Measurements from ENCODE around the gene HSD17B1. TPM values are rescaled to one million over a fixed set of nuclear protein-coding genes. Genes with fewer than 3 reads are reported as not detected.

Gene HSD17B1
- total RNA-seq, 1 donor from 2014 or later, result 1.2 TPM

- CTCF ChIA-PET, result interaction anchor here (0.6 to 2.1 kb wide), 6 partner anchors 9 to 288 kb away, joined by 3 to 8 read pairs (median 4); partner anchors contain the start of genes BECN1 and PSMC3IP
- peak; percentile 95 for DNase-seq
- H3K27me3 Mint-ChIP-seq, result no peaks in the 10 kb centered on the region
- peak within 1 kb of the TSS; percentile 83 for H3K27ac Mint-ChIP-seq
- no peaks in the 10 kb centered on the region for H3K9me3 Mint-ChIP-seq
- peak; percentile 94 for ATAC-seq (ENCODE audit: low read depth)
- H3K4me1 Mint-ChIP-seq, result peaks cover 34% of the 10 kb centered on the region
- peaks cover 15% of the 10 kb centered on the region for H3K36me3 Mint-ChIP-seq (ENCODE audit: low read depth)
- POLR2A ChIA-PET, result interaction anchor here (0.6 to 4.0 kb wide), 12 partner anchors 12 to 237 kb away, joined by 3 to 26 read pairs (median 6); partner anchors contain the start of genes MLX, PSMC3IP, RETREG3 and STAT3
- TF ChIP-seq CTCF (IDR thresholded peaks at IDR 0.05), result no peak
- H3K4me3 Mint-ChIP-seq, result peak within 1 kb of the TSS; percentile 89
- intact Hi-C loops (cut with micrococcal nuclease), result loop anchor here (1.0 kb wide), 3 partner anchors 18 to 31 kb away; partner anchors contain the start of genes COASY and MLX
Measured at GRCh38 chr17:42536048-42536371, 16.7 kb upstream of the HSD17B1 start, which contains the start of gene NAGLU. Gene NAGLU (plus strand): TSS chr17:42536241. CDS start chr17:42536273, 32 bp downstream.

- DNase-seq (peak; percentile 75), ATAC-seq (ENCODE audit: low read depth) (peak; percentile 59)
- peak overlapping the region; percentile 89 for H3K4me3 Mint-ChIP-seq
- H3K9me3 Mint-ChIP-seq, result no peaks in the 10 kb centered on the region
- H3K4me1 Mint-ChIP-seq, result peaks cover 28% of the 10 kb centered on the region
- intact Hi-C loops (cut with micrococcal nuclease), result loop anchor here (1.0 kb wide), 3 partner anchors 18 to 31 kb away; partner anchors contain the start of genes COASY and MLX
- no peak for TF ChIP-seq CTCF (IDR thresholded peaks at IDR 0.05)
- POLR2A ChIA-PET, result interaction anchor here (0.6 to 4.0 kb wide), 11 partner anchors 9 to 237 kb away, joined by 3 to 26 read pairs (median 8); partner anchors contain the start of genes MLX, PSMC3IP, RETREG3 and STAT3
- peak overlapping the region; percentile 72 for H3K27ac Mint-ChIP-seq
- no peaks in the 10 kb centered on the region for H3K27me3 Mint-ChIP-seq
- peaks cover 19% of the 10 kb centered on the region for H3K36me3 Mint-ChIP-seq (ENCODE audit: low read depth)
- CTCF ChIA-PET, result interaction anchor here (0.7 to 2.1 kb wide), 5 partner anchors 9 to 41 kb away, joined by 4 to 8 read pairs (median 5); partner anchors contain the start of gene PSMC3IP
Measured at GRCh38 chr17:42536372-42537155, 16.2 kb upstream of the HSD17B1 start.

DNA sequence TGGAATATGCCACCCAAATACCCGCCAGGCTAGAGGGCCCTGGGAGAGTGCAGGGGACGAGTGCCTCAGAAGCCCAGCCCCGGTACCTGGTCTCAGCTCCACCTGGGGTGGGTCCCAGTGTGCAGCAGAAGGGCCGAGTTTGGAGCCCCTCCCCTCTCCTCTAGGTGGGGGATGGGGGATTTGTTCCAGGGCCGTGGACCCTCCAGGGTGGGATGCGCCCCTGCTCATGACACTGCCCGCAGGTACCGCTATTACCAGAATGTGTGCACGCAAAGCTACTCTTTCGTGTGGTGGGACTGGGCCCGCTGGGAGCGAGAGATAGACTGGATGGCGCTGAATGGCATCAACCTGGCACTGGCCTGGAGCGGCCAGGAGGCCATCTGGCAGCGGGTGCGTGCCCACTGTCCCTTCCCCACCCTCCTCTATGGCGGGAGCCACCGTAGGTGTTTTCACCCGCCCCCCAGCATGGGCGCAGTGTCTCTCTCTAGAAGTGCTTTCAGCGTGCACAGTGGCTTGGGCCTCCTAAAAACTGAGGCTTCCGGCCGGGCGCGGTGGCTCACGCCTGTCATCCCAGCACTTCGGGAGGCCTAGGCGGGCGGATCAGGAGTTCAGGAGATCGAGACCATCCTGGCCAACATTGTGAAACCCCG, 15.4 kb upstream of the HSD17B1 start:
- H3K36me3 Mint-ChIP-seq (ENCODE audit: low read depth), result peaks cover 21% of the 10 kb centered on the region
- peak overlapping the region; percentile 72 for H3K27ac Mint-ChIP-seq
- no peaks in the 10 kb centered on the region for H3K9me3 Mint-ChIP-seq
- CTCF ChIA-PET, result interaction anchor here (0.9 to 2.1 kb wide), 3 partner anchors 10 to 41 kb away, joined by 4 to 8 read pairs (median 5); partner anchors contain the start of gene PSMC3IP
- peak overlapping the region; percentile 89 for H3K4me3 Mint-ChIP-seq
- no peak for TF ChIP-seq CTCF (IDR thresholded peaks at IDR 0.05)
- H3K27me3 Mint-ChIP-seq, result no peaks in the 10 kb centered on the region
- no peak for ATAC-seq (ENCODE audit: low read depth)
- intact Hi-C loops (cut with micrococcal nuclease), result no loop called here
- DNase-seq, result no peak
- H3K4me1 Mint-ChIP-seq, result peaks cover 25% of the 10 kb centered on the region
- POLR2A ChIA-PET, result interaction anchor here (0.7 to 4.0 kb wide), 6 partner anchors 11 to 148 kb away, joined by 4 to 26 read pairs (median 14); partner anchors contain the start of genes MLX and STAT3

DNA sequence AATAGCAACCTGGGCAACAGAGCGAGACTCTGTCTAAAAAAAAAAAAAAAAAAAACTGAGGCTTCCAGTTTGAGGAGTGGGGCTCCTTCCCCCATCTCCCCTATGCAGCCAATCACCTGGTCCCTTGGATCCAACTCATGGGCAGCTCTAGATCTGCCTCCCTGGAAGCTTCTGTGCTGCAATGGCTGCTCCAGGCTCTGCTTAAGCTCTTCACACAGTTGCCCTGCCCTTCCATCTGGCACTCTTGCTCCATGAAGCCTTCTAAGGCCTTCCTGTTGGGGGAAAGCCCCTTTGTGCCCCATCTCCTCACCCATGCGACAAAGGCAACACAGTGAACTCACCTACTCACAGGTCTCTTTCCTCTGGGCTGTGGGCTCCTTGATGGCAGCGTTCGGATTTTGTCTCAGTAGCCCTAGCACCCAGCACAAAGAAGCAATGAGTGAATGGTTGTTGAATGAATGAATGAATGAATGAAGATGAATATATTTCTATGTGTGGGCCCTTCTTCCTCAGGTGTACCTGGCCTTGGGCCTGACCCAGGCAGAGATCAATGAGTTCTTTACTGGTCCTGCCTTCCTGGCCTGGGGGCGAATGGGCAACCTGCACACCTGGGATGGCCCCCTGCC, 14.8 kb upstream of the HSD17B1 start:
- Mint-ChIP-seq H3K27me3 (no peaks in the 10 kb centered on the region), H3K4me1 (peaks cover 25% of the 10 kb centered on the region), H3K4me3 (peak overlapping the region; percentile 56), H3K36me3 (ENCODE audit: low read depth) (peaks cover 23% of the 10 kb centered on the region), H3K27ac (no peak overlapping the region), H3K9me3 (no peaks in the 10 kb centered on the region)
- intact Hi-C loops (cut with micrococcal nuclease), result no loop called here
- ChIA-PET POLR2A (interaction anchor here (0.7 to 4.0 kb wide), 3 partner anchors 10 to 17 kb away, joined by 3 to 18 read pairs (median 4); no protein-coding TSS in a partner anchor), CTCF (no interaction called here)
- TF ChIP-seq CTCF (IDR thresholded peaks at IDR 0.05), result no peak
- no peak for ATAC-seq (ENCODE audit: low read depth)
- DNase-seq, result no peak
